Right cardiac atrium (tissue), 5 donors: ENCODE data around the gene TMEM204. TPM values are rescaled to one million over a fixed set of nuclear protein-coding genes. Genes with fewer than 3 reads are reported as not detected.
A peak's percentile ranks its signal among the peaks of the same experiment; 100 is the strongest.

ENCODE experiments used
- ATAC-seq, 2 donors: fragments of 200-7000 bp; cut with Tn5 transposase; one replicate each; pipeline versions ENCODE4 v1.8.0 to v1.9.1; 2020; ENCODE audit warnings: moderate library complexity in 2 of 2, mild to moderate bottlenecking in 1 of 2
- DNase-seq, 3 donors: peaks; one replicate each; pipeline ENCODE4 v3.0.0-alpha.2; 2020
- H3K27ac ChIP-seq: one replicate; pipeline ENCODE4 v1.5.1; 2013; ENCODE audit warnings: mild to moderate bottlenecking, low read length, control low read depth, moderate library complexity
- H3K27me3 ChIP-seq: one replicate; pipeline ENCODE4 v1.6.1; 2013; ENCODE audit not compliant: control insufficient read depth, insufficient read depth
- H3K4me1 ChIP-seq: one replicate; pipeline ENCODE4 v1.6.1; 2013; ENCODE audit warnings: low read length; ENCODE audit not compliant: control insufficient read depth, insufficient read depth
- H3K4me3 ChIP-seq: one replicate; pipeline ENCODE4 v1.5.1; 2013; ENCODE audit warnings: low read length, control low read depth
- H3K9me3 ChIP-seq: one replicate; pipeline ENCODE4 v1.6.1; 2013; ENCODE audit warnings: low read length; ENCODE audit not compliant: control insufficient read depth
- WGBS: extraction: QIAGEN DNeasy Blood & Tissue Kit; methylation state at CpG from one replicate; pipeline ENCODE4 v1.1.7; 2013; 5-methylcytosine and 5-hydroxymethylcytosine counted together
- intact Hi-C, 4 donors: fragments of 100-400 bp; cut with DNase I; formaldehyde crosslinking; loops; one replicate each; pipeline versions ENCODE4 v1.11.0 to v1.14.0; 2022 to 2023
- long read RNA-seq, 4 donors: library from polyadenylated mRNA; unstranded; transcript quantifications; one replicate each; pipeline ENCODE4 v2.0.0, GENCODE V29; 2020 to 2021
- polyA plus RNA-seq: library from polyadenylated mRNA; stranded (reverse); fragments of 200-250 nt; gene quantifications from one replicate; pipeline ENCODE4 v1.2.3, GENCODE V29; 2013
- total RNA-seq, 4 donors: library from RNA; stranded (reverse); fragmentation: NEBNext Ultra II Directional; extraction: Animal tissue kit (Norgen Biotek cat#: 25700); gene quantifications; one replicate each; pipeline ENCODE4 v1.2.1, GENCODE V29; 2021
- donor health status: healthy with polysubstance abuse.
- donor health status: DM: no; HTN: yes; CAD: no.
- donor health status: DM: no; HTN: no; CAD: no.
- donor health status: DM: no; HTN: yes; CAD: no; lungs with severe emphysema.
- donor health status: DM: yes; HTN: yes; CAD: no.

Gene TMEM204
- total RNA-seq (10 to 100 TPM; 19.0 to 22.1 (median 20.9) TPM), polyA plus RNA-seq (32.2 TPM)
- long read RNA-seq, donor 1, transcript TMEM204-202 (3 exons, 1,938 nt), result major isoform, 84 of 96 reads
- long read RNA-seq, donor 1, partial matches to known transcripts, result 3 of 96 reads
- long read RNA-seq, donor 1, other reads (novel, unspliced or antisense), result 9 of 96 reads
- long read RNA-seq, donor 2, transcript TMEM204-202 (3 exons, 1,938 nt), result major isoform, 32 of 39 reads
- long read RNA-seq, donor 2, partial matches to known transcripts, result 0 of 39 reads
- long read RNA-seq, donor 2, other reads (novel, unspliced or antisense), result 6 of 39 reads
- long read RNA-seq, donor 3, transcript TMEM204-202 (3 exons, 1,938 nt), result major isoform, 203 of 213 reads
- long read RNA-seq, donor 3, partial matches to known transcripts, result 1 of 213 reads
- long read RNA-seq, donor 3, other reads (novel, unspliced or antisense), result 9 of 213 reads
- long read RNA-seq, donor 4, transcript TMEM204-202 (3 exons, 1,938 nt), result major isoform, 30 of 34 reads
- long read RNA-seq, donor 4, partial matches to known transcripts, result 0 of 34 reads
- long read RNA-seq, donor 4, other reads (novel, unspliced or antisense), result 4 of 34 reads

DNA sequence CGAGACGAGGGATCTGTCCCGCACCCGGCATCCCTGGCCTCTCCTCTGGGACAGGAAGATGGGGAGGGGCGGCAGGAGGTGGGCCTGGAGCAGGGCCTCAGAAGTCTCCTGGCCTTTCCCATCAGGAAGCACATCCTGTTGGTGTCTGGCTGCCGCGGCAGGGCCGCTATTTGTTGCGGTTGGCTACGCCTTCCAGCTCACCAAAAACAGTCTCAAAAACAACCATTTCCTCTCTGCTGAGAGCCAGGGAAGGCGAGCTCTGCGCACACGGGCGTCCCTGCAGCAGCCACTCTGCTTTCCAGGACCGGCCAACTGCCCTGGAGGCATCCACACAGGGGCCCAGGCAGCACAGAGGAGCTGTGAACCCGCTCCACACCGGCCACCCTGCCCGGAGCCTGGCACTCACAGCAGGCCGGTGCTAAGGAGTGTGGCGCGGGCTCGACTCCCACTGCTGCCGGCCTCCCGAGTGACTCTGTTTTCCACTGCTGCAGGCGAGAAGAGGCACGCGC is at the start of gene TMEM204:
TMEM204 (plus strand) TSS at position 224 of the 509 bp plus-strand sequence. CDS start 610 bp downstream, outside the sequence.
- no peaks in the 10 kb centered on the region for H3K27me3 ChIP-seq
- ATAC-seq (peak; percentile 60 to 76), DNase-seq (peak; percentile 84 to 94 (median 93))
- H3K4me3 ChIP-seq, result peak within 1 kb of the TSS; percentile 55
- 26% methylated on average over 27 of the region's 27 CpGs for WGBS
- peaks cover 5% of the 10 kb centered on the region for H3K4me1 ChIP-seq
- intact Hi-C loops, result no loop called here
- no peaks in the 10 kb centered on the region for H3K9me3 ChIP-seq
- H3K27ac ChIP-seq, result peak within 1 kb of the TSS; percentile 98

GRCh38 chr16:1485847-1486496 is 47.5 kb upstream of the TMEM204 start:
- no peak overlapping the region for H3K4me3 ChIP-seq
- no peaks in the 10 kb centered on the region for H3K4me1 ChIP-seq
- WGBS, result 90% methylated on average over 40 of the region's 40 CpGs
- intact Hi-C loops, result no loop called here
- no peaks in the 10 kb centered on the region for H3K27me3 ChIP-seq
- ATAC-seq (no peak), DNase-seq (peak in 1 of 3 donors; percentile 51)
- no peaks in the 10 kb centered on the region for H3K9me3 ChIP-seq
- no peak overlapping the region for H3K27ac ChIP-seq

- no peak for ATAC-seq
- 84% methylated on average over 33 of the region's 33 CpGs for WGBS
- intact Hi-C loops, result no loop called here
These were observed 46.7 kb upstream of the TMEM204 start for GRCh38 chr16:1486551-1487390.

GRCh38 chr16:1487395-1488053 is 45.9 kb upstream of the TMEM204 start:
- intact Hi-C loops, result no loop called here
- DNase-seq (peak in 1 of 3 donors; percentile 36), ATAC-seq (peak in 1 of 2 donors; percentile 29)
- Histone ChIP-seq H3K9me3 (no peaks in the 10 kb centered on the region), H3K27me3 (no peaks in the 10 kb centered on the region), H3K4me3 (no peak overlapping the region), H3K4me1 (no peaks in the 10 kb centered on the region), H3K27ac (no peak overlapping the region)
- 89% methylated on average over 39 of the region's 39 CpGs for WGBS

More at GRCh38 chr16:1486551-1487390, 46.7 kb upstream of the TMEM204 start:
- Histone ChIP-seq H3K27ac (no peak overlapping the region), H3K9me3 (no peaks in the 10 kb centered on the region), H3K4me3 (no peak overlapping the region), H3K4me1 (no peaks in the 10 kb centered on the region), H3K27me3 (no peaks in the 10 kb centered on the region)
- no peak for DNase-seq

DNA sequence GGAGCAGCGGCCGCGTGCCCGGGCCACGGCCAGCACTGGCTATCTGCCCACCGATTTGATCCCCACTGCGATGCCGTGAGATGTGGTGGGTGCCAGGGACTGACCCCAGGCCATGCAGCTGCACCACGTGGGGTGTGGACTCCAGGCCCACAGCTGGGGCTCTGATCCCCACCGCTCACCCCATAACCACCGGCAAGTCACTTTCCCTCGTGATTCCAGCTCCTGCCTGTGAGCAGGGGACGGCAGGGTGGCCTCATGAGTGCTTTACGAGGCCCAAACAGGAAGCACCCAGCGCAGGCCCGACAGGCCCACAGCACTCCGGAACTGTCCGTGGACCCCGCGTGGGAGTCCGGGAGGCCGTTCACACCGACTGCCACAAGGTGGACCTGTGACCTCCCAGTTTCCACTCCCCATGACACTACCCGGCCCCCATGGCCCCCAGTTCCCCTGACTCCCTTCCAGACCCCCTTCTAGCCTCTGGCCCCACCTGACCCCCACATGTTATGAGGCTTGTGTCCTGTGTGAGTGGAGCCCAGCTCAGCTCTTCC is 45.3 kb upstream of the TMEM204 start:
- H3K9me3 ChIP-seq, result no peaks in the 10 kb centered on the region
- intact Hi-C loops, result no loop called here
- H3K27ac ChIP-seq, result no peak overlapping the region
- 87% methylated on average over 24 of the region's 24 CpGs for WGBS
- H3K4me3 ChIP-seq, result no peak overlapping the region
- ATAC-seq (no peak), DNase-seq (peak in 1 of 3 donors; percentile 41)
- no peaks in the 10 kb centered on the region for H3K4me1 ChIP-seq
- no peaks in the 10 kb centered on the region for H3K27me3 ChIP-seq

GRCh38 chr16:1488619-1489018 is 44.8 kb upstream of the TMEM204 start, which contains the start of gene PTX4:
Gene PTX4 (minus strand): TSS chr16:1488944. CDS start chr16:1488909, 35 bp downstream.
- no peak within 1 kb of the TSS for H3K27ac ChIP-seq
- DNase-seq (no peak), ATAC-seq (no peak)
- intact Hi-C loops, result no loop called here
- no peaks in the 10 kb centered on the region for H3K9me3 ChIP-seq
- H3K27me3 ChIP-seq, result no peaks in the 10 kb centered on the region
- H3K4me3 ChIP-seq, result no peak within 1 kb of the TSS
- H3K4me1 ChIP-seq, result no peaks in the 10 kb centered on the region
- 79% methylated on average over 19 of the region's 19 CpGs for WGBS

DNA sequence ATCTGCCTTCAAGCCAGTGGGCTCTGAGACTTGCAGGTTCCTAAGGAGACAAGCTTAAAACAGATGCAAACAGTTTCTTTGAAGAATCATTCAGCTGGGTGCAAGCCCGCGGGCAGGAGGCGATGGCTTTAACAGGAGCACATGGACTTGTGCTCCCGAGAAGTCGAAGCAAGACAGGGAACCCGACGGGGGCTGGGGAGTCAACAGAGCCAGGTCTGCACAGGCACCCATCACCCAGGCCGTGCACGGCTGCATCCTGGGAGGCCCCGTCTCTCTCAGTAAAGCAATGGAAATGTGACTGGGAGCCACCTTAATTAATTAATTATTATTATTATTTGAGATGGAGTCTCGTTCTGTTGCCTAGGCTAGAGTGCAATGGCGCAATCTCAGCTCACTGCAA is 44.4 kb upstream of the TMEM204 start:
- Histone ChIP-seq H3K4me3 (no peak overlapping the region), H3K9me3 (no peaks in the 10 kb centered on the region), H3K27me3 (no peaks in the 10 kb centered on the region), H3K4me1 (peaks cover under 1% of the 10 kb centered on the region), H3K27ac (no peak overlapping the region)
- WGBS, result 92% methylated on average over 12 of the region's 12 CpGs
- DNase-seq (no peak), ATAC-seq (no peak)
- intact Hi-C loops, result no loop called here

DNA sequence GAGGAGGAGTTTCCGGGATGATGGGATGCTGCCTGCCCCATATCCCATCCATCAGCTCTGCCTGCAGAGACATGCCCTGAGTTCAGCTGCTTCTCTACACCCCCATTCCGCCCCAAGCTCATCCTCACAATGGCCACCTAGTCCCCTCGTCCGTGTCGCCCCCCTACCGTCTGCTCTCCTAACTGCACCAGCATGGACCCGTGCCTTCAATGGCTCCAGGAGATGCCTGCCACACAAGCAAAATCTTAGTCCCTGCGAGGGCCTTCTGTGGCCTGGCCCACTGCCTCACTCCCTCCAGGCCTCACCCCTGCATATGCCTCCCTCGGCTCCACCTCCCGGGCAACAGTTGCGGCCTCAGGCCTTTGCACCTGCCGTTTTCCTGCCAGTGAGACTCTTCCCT is 42.1 kb upstream of the TMEM204 start:
- WGBS, result 88% methylated on average over 12 of the region's 12 CpGs
- Histone ChIP-seq H3K9me3 (no peaks in the 10 kb centered on the region), H3K27ac (no peak overlapping the region), H3K4me3 (no peak overlapping the region), H3K4me1 (peaks cover 4% of the 10 kb centered on the region), H3K27me3 (no peaks in the 10 kb centered on the region)
- ATAC-seq (no peak), DNase-seq (peak in 2 of 3 donors; percentile 25 to 33)
- intact Hi-C loops, result loop anchor here in 1 of 4 donors (5.0 to 10.0 kb wide), 2 partner anchors 73 to 126 kb away; no protein-coding TSS in a partner anchor

DNA sequence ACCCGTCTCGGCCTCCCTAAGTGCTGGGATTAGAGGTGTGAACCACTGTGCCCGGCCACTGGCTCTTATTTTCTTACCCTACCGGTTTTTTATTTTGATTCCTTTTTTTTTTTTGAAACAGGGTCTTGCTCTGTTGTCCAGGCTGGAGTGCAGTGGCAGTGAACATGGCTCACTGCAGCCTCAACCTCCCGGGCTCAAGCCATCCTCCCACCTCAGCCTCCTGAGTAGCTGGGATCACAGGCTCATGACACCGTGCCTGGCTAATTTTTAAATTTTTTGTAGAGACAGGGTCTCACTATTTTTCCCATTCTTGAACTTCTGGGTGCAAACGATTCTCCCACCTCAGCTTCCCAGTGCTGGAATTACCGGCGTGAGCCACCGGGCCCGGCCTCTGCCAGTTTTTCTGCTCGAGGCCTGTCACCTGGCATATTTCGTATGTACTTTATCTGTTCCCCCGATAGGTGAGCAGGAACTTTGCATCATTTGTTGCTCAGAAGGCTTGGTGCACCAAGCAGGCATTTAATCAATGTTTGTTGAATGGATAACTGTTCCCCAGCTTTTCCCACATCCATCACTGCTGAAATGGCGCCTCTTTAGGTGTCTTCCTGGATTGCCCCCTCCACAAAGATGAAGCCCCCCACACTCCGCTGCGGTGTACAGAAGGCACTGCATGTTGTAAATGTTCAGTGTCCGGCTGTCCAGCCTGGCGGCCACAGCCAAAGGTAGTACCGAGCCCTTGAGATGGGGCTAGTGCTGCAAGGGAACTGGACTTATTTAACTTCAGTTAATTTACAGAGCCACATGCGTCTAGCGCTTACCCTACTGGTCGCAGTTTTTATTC is 41.2 kb upstream of the TMEM204 start:
- H3K9me3 ChIP-seq, result no peaks in the 10 kb centered on the region
- 83% methylated on average over 23 of the region's 23 CpGs for WGBS
- ATAC-seq (no peak), DNase-seq (peak in 2 of 3 donors; percentile 46 to 56)
- H3K4me3 ChIP-seq, result peak overlapping the region; percentile 86
- intact Hi-C loops, result loop anchor here in 1 of 4 donors (5.0 to 10.0 kb wide), 2 partner anchors 72 to 125 kb away; no protein-coding TSS in a partner anchor
- H3K4me1 ChIP-seq, result peaks cover 4% of the 10 kb centered on the region
- peak overlapping the region; percentile 29 for H3K27ac ChIP-seq
- H3K27me3 ChIP-seq, result no peaks in the 10 kb centered on the region
